Measurements from ENCODE around the gene RIMBP2.

GRCh38 chr12:130484221-130484620 is 231.9 kb downstream of the RIMBP2 start:
- TF ChIP-seq CTCF (IDR thresholded peaks at IDR 0.05) (no peak), POLR2A (IDR thresholded peaks at IDR 0.05) (no peak)

All from uterus (tissue), 2 donors.